Lower leg skin (tissue), 3 donors: ENCODE data around the gene ILDR1.

Experiments
- CTCF ChIP-seq, 3 donors: fragments of 450-650 bp; IDR thresholded peaks; one replicate each; pipeline ENCODE4 v1.5.1; 2016; ENCODE audit warnings: antibody characterized with exemption in 3 of 3, mild to moderate bottlenecking in 3 of 3, moderate library complexity in 2 of 3
- POLR2A ChIP-seq, 2 donors: fragments of 450-650 bp; IDR thresholded peaks; one replicate each; pipeline ENCODE4 v1.6.1; 2016 to 2017; ENCODE audit warnings: antibody characterized with exemption in 2 of 2, mild to moderate bottlenecking in 1 of 2, moderate library complexity in 1 of 2

GRCh38 chr3:121941592-121941991 is 80.5 kb downstream of the ILDR1 start:
- no peak for TF ChIP-seq CTCF (IDR thresholded peaks at IDR 0.05)
- no peak for TF ChIP-seq POLR2A (IDR thresholded peaks at IDR 0.05)
